ENCODE data around the gene LUZP4.

- TF ChIP-seq POLR2A (IDR thresholded peaks at IDR 0.05), result no peak
- no peak for TF ChIP-seq CTCF (IDR thresholded peaks at IDR 0.05)
Observed at GRCh38 chrX:115257711-115258110, 31.8 kb upstream of the LUZP4 start.

All from tibial nerve (tissue), 3 donors.